DND-41 (cell line): ENCODE measurements around the gene U2AF2.

ENCODE experiments used
- ATAC-seq: fragments of 200-7000 bp; cut with Tn5 transposase; 3 replicates; pipeline ENCODE4 v1.9.1; 2021; ENCODE audit warnings: low read depth; ENCODE audit not compliant: insufficient read depth
- DNase-seq: peaks from one replicate; pipeline ENCODE4 v3.0.0-alpha.2; 2020
- H2AFZ ChIP-seq: 2 replicates; pipeline ENCODE4 v1.6.0; 2012; ENCODE audit warnings: low read depth, low read length
- H3K27ac ChIP-seq: 2 replicates; pipeline ENCODE4 v1.5.1; 2012; ENCODE audit warnings: low read length, inconsistent platforms
- H3K27me3 ChIP-seq: fragments of 200-600 bp; sonication (generic); 2 replicates; pipeline ENCODE4 v1.6.0; 2012; ENCODE audit warnings: low read length, mild to moderate bottlenecking, inconsistent platforms; ENCODE audit not compliant: insufficient read depth, poor library complexity
- H3K36me3 ChIP-seq: 2 replicates; pipeline ENCODE4 v1.5.1; 2012; ENCODE audit warnings: low read length, inconsistent platforms; ENCODE audit not compliant: insufficient read depth
- H3K4me1 ChIP-seq: 2 replicates; pipeline ENCODE4 v1.5.1; 2012; ENCODE audit warnings: mild to moderate bottlenecking, low read length; ENCODE audit not compliant: insufficient read depth
- H3K4me2 ChIP-seq: 2 replicates; pipeline ENCODE4 v1.6.0; 2012; ENCODE audit warnings: mild to moderate bottlenecking, moderate library complexity, low read length, inconsistent platforms; ENCODE audit not compliant: insufficient read depth
- H3K4me3 ChIP-seq, 2 experiments: fragments of 200-600 bp in 1 of 2; shearing (Covaris generic) in 1 of 2; 2 replicates each; pipeline ENCODE4 v1.5.1; 2012 to 2016; ENCODE audit warnings: inconsistent platforms in 2 of 2, low read length in 2 of 2, mild to moderate bottlenecking in 2 of 2, low read depth in 1 of 2, moderate library complexity in 1 of 2
- H3K79me2 ChIP-seq: 2 replicates; pipeline ENCODE4 v1.6.0; 2012; ENCODE audit warnings: low read length, inconsistent platforms; ENCODE audit not compliant: insufficient read depth
- H3K9ac ChIP-seq: 2 replicates; pipeline ENCODE4 v1.6.0; 2012; ENCODE audit warnings: low read depth, mild to moderate bottlenecking, inconsistent platforms, low read length, moderate library complexity
- H3K9me3 ChIP-seq: 2 replicates; pipeline ENCODE4 v1.5.1; 2012; ENCODE audit warnings: low read length, moderate library complexity, mild to moderate bottlenecking, inconsistent platforms; ENCODE audit not compliant: insufficient read depth, severe bottlenecking
- H4K20me1 ChIP-seq: 2 replicates; pipeline ENCODE4 v1.6.0; 2012; ENCODE audit warnings: low read length; ENCODE audit not compliant: insufficient read depth
- CTCF ChIP-seq: IDR thresholded peaks from 2 replicates; pipeline ENCODE4 v1.5.1; 2012; ENCODE audit warnings: borderline replicate concordance, low read length, moderate library complexity, mild to moderate bottlenecking; ENCODE audit not compliant: poor library complexity, severe bottlenecking; ENCODE audit errors: extremely low read depth
- EZH2 ChIP-seq: IDR thresholded peaks from 3 replicates; pipeline ENCODE4 v1.6.1; 2012; ENCODE audit warnings: borderline replicate concordance, low read depth, mild to moderate bottlenecking, moderate library complexity, low read length, inconsistent platforms; ENCODE audit not compliant: severe bottlenecking

Gene U2AF2

GRCh38 chr19:55672418-55672817 is 17.6 kb downstream of the U2AF2 start:
- no peak overlapping the region for H2AFZ ChIP-seq
- H3K4me3 ChIP-seq = no peak overlapping the region
- peaks cover 69% of the 10 kb centered on the region for H3K36me3 ChIP-seq
- H4K20me1 ChIP-seq = peaks cover 75% of the 10 kb centered on the region
- no peaks in the 10 kb centered on the region for H3K9me3 ChIP-seq
- H3K4me1 ChIP-seq = peaks cover 55% of the 10 kb centered on the region
- DNase-seq = no peak
- H3K4me2 ChIP-seq = no peak overlapping the region
- H3K27me3 ChIP-seq = no peaks in the 10 kb centered on the region
- no peak for TF ChIP-seq CTCF
- TF ChIP-seq EZH2 = no peak
- no peak overlapping the region for H3K9ac ChIP-seq
- no peak overlapping the region for H3K27ac ChIP-seq
- ATAC-seq = no peak
- peaks cover 87% of the 10 kb centered on the region for H3K79me2 ChIP-seq

- Histone ChIP-seq H3K9ac (no peak overlapping the region), H3K4me3 (no peak overlapping the region), H3K36me3 (peaks cover 69% of the 10 kb centered on the region), H2AFZ (no peak overlapping the region), H3K4me1 (peaks cover 64% of the 10 kb centered on the region), H3K27ac (no peak overlapping the region; the same call in 1 of the 2 replicates), H3K27me3 (no peaks in the 10 kb centered on the region), H3K9me3 (no peaks in the 10 kb centered on the region), H3K79me2 (peaks cover 87% of the 10 kb centered on the region), H4K20me1 (peaks cover 75% of the 10 kb centered on the region), H3K4me2 (peak overlapping the region; percentile 41; the same call in 1 of the 2 replicates)
- TF ChIP-seq EZH2 = no peak
- TF ChIP-seq CTCF = no peak
- DNase-seq (no peak), ATAC-seq (no peak)
These were observed 18.6 kb downstream of the U2AF2 start for GRCh38 chr19:55673465-55673864.

- peaks cover 75% of the 10 kb centered on the region for H4K20me1 ChIP-seq
- H3K79me2 ChIP-seq = peaks cover 87% of the 10 kb centered on the region
- H2AFZ ChIP-seq = no peak overlapping the region
- ATAC-seq (no peak), DNase-seq (no peak)
- H3K27me3 ChIP-seq = no peaks in the 10 kb centered on the region
- H3K9ac ChIP-seq = no peak overlapping the region
- no peaks in the 10 kb centered on the region for H3K9me3 ChIP-seq
- H3K4me3 ChIP-seq = no peak overlapping the region
- H3K4me1 ChIP-seq = peaks cover 64% of the 10 kb centered on the region
- no peak overlapping the region; the same call in 1 of the 2 replicates for H3K27ac ChIP-seq
- peaks cover 69% of the 10 kb centered on the region for H3K36me3 ChIP-seq
- no peak for TF ChIP-seq CTCF
- no peak for TF ChIP-seq EZH2
- H3K4me2 ChIP-seq = peak overlapping the region; percentile 94; the same call in 1 of the 2 replicates
These were observed 19.1 kb downstream of the U2AF2 start for GRCh38 chr19:55673889-55674288.

GRCh38 chr19:55674459-55674840 is 19.6 kb downstream of the U2AF2 start:
- H3K4me2 ChIP-seq = peak overlapping the region; percentile 94
- H3K27me3 ChIP-seq = no peaks in the 10 kb centered on the region
- ATAC-seq = no peak
- no peak overlapping the region for H3K27ac ChIP-seq
- peak overlapping the region; percentile 14 to 87; a peak in 3 of 4 replicates for H3K4me3 ChIP-seq
- peaks cover 75% of the 10 kb centered on the region for H4K20me1 ChIP-seq
- H3K79me2 ChIP-seq = peaks cover 87% of the 10 kb centered on the region
- TF ChIP-seq CTCF (no peak), EZH2 (no peak)
- DNase-seq = no peak
- peaks cover 69% of the 10 kb centered on the region for H3K36me3 ChIP-seq
- no peak overlapping the region for H2AFZ ChIP-seq
- H3K4me1 ChIP-seq = peaks cover 64% of the 10 kb centered on the region
- no peaks in the 10 kb centered on the region for H3K9me3 ChIP-seq
- peak overlapping the region; percentile 93 for H3K9ac ChIP-seq
